Islet of Langerhans (tissue), 1 donor: ENCODE measurements around the gene ELMOD3.
"Not testable (repeated sequence)": the region's sequence is repeated elsewhere in the genome, so short reads cannot be mapped to it uniquely, and the experiment has no call there.

Source experiments
- FAIRE-seq: peaks from one replicate; lab custom pipeline; 2011; peaks lifted over from hg19 to GRCh38; lab: Jason Lieb, UNC

The ELMOD3 gene

GRCh38 chr2:85329701-85330100 is 24.9 kb upstream of the ELMOD3 start:
- FAIRE-seq, result not testable (repeated sequence)

- no peak for FAIRE-seq
Observed at GRCh38 chr2:85330839-85331636, 23.5 kb upstream of the ELMOD3 start.

GRCh38 chr2:85333877-85334276 is 20.7 kb upstream of the ELMOD3 start:
- FAIRE-seq, result not testable (repeated sequence)

GRCh38 chr2:85334928-85335327 is 19.6 kb upstream of the ELMOD3 start:
- no peak for FAIRE-seq

- no peak for FAIRE-seq
Observed at GRCh38 chr2:85340034-85340892, 14.3 kb upstream of the ELMOD3 start.

GRCh38 chr2:85341269-85342029 is 13.1 kb upstream of the ELMOD3 start:
- no peak for FAIRE-seq

- FAIRE-seq, result no peak
Observed at GRCh38 chr2:85342156-85342555, 12.4 kb upstream of the ELMOD3 start.

- not testable (repeated sequence) for FAIRE-seq
Observed at GRCh38 chr2:85343207-85343895, 11.2 kb upstream of the ELMOD3 start.

- FAIRE-seq, result no peak
Observed at GRCh38 chr2:85344356-85344954, 10.1 kb upstream of the ELMOD3 start.

- no peak for FAIRE-seq
Observed at GRCh38 chr2:85347599-85347998, 7.0 kb upstream of the ELMOD3 start.

GRCh38 chr2:85353876-85354285 is 688 bp upstream of the ELMOD3 start:
- FAIRE-seq, result no peak

- FAIRE-seq, result no peak
Observed at GRCh38 chr2:85355073-85355410, 473 bp downstream of the ELMOD3 start.

GRCh38 chr2:85355521-85355920 is 952 bp downstream of the ELMOD3 start:
- no peak for FAIRE-seq

- no peak for FAIRE-seq
Observed at GRCh38 chr2:85356186-85356585, 1.6 kb downstream of the ELMOD3 start.

GRCh38 chr2:85357736-85358135 is 3.2 kb downstream of the ELMOD3 start:
- no peak for FAIRE-seq

GRCh38 chr2:85362653-85363387 is 8.3 kb downstream of the ELMOD3 start:
- not testable (repeated sequence) for FAIRE-seq

- FAIRE-seq, result no peak
Observed at GRCh38 chr2:85367180-85367579, 12.6 kb downstream of the ELMOD3 start.

GRCh38 chr2:85368921-85369320 is 14.4 kb downstream of the ELMOD3 start:
- no peak for FAIRE-seq

- FAIRE-seq, result no peak
Observed at GRCh38 chr2:85369500-85369899, 14.9 kb downstream of the ELMOD3 start.

GRCh38 chr2:85371045-85371444 is 16.5 kb downstream of the ELMOD3 start:
- no peak for FAIRE-seq
